Rectal smooth muscle tissue (tissue), 1 donor: ENCODE results near the gene LAX1.
"Not testable (repeated sequence)": the region's sequence is repeated elsewhere in the genome, so short reads cannot be mapped to it uniquely, and the experiment has no call there.

Source experiments
- H3K27ac ChIP-seq: one replicate; pipeline ENCODE4 v1.7.0; 2013; ENCODE audit warnings: low read depth, low read length, inconsistent platforms
- H3K27me3 ChIP-seq: one replicate; pipeline ENCODE4 v1.7.0; 2013; ENCODE audit warnings: low read length; ENCODE audit not compliant: control insufficient read depth, insufficient read depth
- H3K36me3 ChIP-seq: one replicate; pipeline ENCODE4 v1.7.0; 2013; ENCODE audit warnings: low read length; ENCODE audit not compliant: control insufficient read depth, insufficient read depth
- H3K4me1 ChIP-seq: one replicate; pipeline ENCODE4 v1.7.0; 2013; ENCODE audit warnings: low read length; ENCODE audit not compliant: control insufficient read depth, insufficient read depth
- H3K4me3 ChIP-seq: one replicate; pipeline ENCODE4 v1.7.0; 2013; ENCODE audit warnings: low read length
- H3K9ac ChIP-seq: one replicate; pipeline ENCODE4 v1.7.0; 2013; ENCODE audit warnings: low read length

The LAX1 gene

DNA sequence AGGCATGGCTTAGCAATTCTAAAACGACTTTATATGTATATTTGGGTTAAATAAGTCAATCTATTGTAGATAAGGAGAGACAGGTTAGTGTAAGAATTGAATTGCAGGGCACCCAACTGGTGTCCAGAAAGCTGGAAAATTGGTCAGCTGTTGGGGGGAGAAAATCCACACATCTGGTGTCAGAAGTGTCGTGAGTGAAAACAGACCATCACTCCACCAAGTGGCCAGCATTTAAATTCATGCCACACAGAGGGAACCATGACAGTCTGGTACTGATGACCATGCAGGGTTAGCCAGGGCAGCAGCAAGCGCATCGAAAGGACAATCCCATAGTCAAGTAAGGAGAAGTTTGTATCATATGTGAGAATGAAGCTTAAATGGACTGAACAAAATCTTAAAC is 11.7 kb downstream of the LAX1 start:
- Histone ChIP-seq H3K27me3 (no peaks in the 10 kb centered on the region), H3K9ac (no peak overlapping the region), H3K4me3 (no peak overlapping the region), H3K36me3 (no peaks in the 10 kb centered on the region), H3K4me1 (peaks cover under 1% of the 10 kb centered on the region), H3K27ac (no peak overlapping the region)

DNA sequence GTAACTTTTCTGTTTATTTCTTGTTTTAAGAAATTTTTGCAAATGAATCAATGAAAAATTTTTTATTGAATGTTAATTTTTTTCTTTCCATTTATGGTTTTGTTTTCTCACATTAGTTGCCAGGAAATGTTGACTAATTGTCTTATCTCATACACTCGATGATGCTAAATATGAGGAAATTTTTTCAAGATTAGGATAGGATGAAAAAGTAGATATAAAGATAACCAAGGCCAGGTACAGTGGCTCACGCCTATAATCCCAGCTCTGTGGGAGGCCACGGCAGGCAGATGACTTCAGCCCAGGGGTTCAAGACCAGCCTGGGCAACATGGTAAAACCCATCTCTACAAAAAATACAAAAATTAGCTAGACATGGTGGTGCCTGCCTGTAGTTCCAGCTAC is 12.6 kb downstream of the LAX1 start:
- Histone ChIP-seq H3K36me3 (no peaks in the 10 kb centered on the region), H3K27me3 (no peaks in the 10 kb centered on the region), H3K9ac (no peak overlapping the region)

DNA sequence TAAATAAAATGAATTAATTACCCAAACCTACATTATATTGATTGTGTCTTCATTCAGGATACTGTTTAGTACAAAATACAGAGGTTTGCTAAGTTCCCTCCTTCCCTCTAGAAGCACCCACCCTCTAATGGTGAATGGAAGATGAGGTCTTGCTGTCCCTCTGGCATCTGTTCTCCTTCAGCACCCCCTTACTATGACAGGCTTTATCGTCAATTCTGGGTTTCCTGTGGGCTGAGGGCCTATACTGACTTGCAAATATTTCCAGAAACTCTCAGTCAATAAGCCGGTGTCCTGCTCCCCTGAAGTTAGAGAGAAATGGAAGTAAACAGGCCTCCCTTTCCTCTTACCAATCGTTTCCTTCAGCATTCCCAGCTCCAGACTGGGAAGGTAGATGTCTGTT is 13.2 kb downstream of the LAX1 start:
- H3K4me3 ChIP-seq = no peak overlapping the region
- H3K27me3 ChIP-seq = no peaks in the 10 kb centered on the region
- H3K27ac ChIP-seq = no peak overlapping the region
- H3K4me1 ChIP-seq = no peaks in the 10 kb centered on the region
- H3K9ac ChIP-seq = no peak overlapping the region
- no peaks in the 10 kb centered on the region for H3K36me3 ChIP-seq

More for the DNA sequence above, 12.6 kb downstream of the LAX1 start:
- H3K4me3 ChIP-seq = no peak overlapping the region
- no peaks in the 10 kb centered on the region for H3K4me1 ChIP-seq
- H3K27ac ChIP-seq = no peak overlapping the region

DNA sequence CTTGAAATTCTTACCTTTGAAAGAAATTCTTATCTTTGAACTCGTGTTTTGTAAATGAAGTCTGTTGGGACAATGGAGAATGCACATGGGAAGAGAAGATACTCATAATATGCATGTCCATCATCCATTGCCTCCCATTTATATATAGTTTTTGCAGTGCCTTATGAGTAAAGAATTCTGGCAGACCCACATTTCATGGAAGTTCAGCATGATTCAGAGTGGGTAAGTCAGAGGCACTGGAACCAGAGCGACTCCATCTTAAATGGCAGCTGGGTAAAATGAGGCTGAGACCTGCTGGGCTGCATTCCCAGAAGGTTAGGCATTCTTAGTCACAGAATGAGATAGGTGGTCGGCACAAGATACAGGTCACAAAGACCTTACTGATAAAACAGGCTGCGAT is 13.8 kb downstream of the LAX1 start:
- Histone ChIP-seq H3K27ac (no peak overlapping the region), H3K9ac (no peak overlapping the region), H3K27me3 (no peaks in the 10 kb centered on the region), H3K4me1 (no peaks in the 10 kb centered on the region), H3K36me3 (no peaks in the 10 kb centered on the region), H3K4me3 (no peak overlapping the region)

DNA sequence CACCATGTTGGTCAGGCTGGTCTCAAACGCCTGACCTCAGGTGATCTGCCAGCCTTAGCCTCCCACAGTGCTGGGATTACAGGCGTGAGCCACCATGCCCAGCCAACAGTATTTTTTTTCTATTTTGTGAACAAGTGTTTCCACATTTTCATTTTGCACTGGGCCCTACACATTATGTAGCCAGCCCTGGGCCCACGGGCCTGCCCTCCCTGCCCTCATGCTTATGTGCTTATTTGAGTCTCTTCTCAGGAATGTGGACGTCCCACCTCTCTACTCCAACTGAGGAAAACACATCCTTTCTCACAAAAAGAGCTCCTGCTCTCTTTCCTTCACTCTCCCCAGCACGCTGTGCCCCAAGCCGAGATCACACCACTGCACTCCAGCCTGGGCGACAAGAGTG is 17.0 kb downstream of the LAX1 start:
- Histone ChIP-seq H3K4me3 (no peak overlapping the region), H3K27me3 (no peaks in the 10 kb centered on the region), H3K9ac (no peak overlapping the region), H3K27ac (no peak overlapping the region), H3K36me3 (no peaks in the 10 kb centered on the region), H3K4me1 (no peaks in the 10 kb centered on the region)

DNA sequence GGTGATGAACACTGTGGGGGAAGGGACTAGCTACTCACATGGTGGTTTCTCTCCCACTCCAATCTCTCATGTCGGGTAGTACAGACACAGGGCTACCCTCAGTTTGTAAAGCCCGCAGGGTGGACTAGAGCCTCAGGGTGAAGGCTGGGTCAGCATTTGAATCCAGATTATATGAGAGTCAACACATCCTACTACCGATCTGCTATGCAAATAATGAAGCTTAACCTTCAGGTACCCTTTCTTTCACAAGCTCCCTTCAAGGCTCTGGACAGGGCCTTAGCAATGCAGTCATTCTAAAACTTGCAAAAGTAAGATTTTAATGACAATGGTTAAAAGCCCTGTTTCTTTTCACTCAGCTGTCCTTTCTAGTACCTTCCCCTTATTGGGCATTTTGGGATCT is 25.0 kb downstream of the LAX1 start:
- no peak overlapping the region for H3K4me3 ChIP-seq
- H3K4me1 ChIP-seq = peaks cover 2% of the 10 kb centered on the region
- no peak overlapping the region for H3K9ac ChIP-seq
- no peaks in the 10 kb centered on the region for H3K36me3 ChIP-seq
- H3K27me3 ChIP-seq = no peaks in the 10 kb centered on the region
- H3K27ac ChIP-seq = no peak overlapping the region

DNA sequence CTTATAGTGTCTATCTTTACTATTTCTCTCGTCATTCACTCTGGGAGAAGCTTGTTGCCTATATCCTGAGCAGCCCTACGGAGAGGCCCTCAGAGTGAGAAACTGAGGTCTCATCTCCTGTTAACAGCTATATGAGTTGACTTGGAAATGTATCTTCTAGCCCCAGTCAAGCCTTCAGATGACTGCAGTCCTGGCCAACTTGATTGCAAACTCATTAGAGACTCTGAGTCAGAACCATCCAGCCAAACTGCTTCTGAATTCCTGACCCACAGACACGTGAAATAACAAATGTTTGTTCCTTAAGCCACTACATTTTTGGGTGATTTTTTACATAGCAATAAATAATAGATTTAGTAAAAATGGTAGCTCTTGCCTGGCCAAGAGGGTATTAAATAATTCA is 26.5 kb downstream of the LAX1 start:
- H3K27me3 ChIP-seq = no peaks in the 10 kb centered on the region
- H3K27ac ChIP-seq = no peak overlapping the region
- no peaks in the 10 kb centered on the region for H3K36me3 ChIP-seq
- H3K4me1 ChIP-seq = peaks cover 3% of the 10 kb centered on the region
- no peak overlapping the region for H3K9ac ChIP-seq
- H3K4me3 ChIP-seq = no peak overlapping the region

DNA sequence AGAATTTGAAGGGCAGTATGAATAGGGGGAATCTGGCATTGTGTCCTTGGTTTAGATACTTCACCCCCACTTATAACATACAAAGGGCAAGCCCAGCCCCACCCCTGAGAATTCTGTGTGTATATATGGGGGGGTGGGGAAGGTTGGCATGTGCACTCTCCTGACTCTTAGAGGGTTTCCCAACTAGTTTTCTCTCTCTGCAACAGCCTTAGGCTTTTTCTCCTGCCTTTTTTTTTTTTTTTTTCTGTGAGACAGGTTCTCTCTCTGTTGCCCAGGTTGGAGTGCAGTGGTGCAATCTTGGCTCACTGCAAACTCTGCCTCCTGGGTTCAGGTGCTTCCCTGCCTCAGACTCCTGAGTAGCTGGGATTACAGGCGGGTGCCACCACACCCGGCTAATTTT is 27.5 kb downstream of the LAX1 start:
- no peak overlapping the region for H3K4me3 ChIP-seq
- H3K9ac ChIP-seq = no peak overlapping the region
- no peaks in the 10 kb centered on the region for H3K36me3 ChIP-seq
- peaks cover 8% of the 10 kb centered on the region for H3K4me1 ChIP-seq
- H3K27me3 ChIP-seq = no peaks in the 10 kb centered on the region
- H3K27ac ChIP-seq = no peak overlapping the region

DNA sequence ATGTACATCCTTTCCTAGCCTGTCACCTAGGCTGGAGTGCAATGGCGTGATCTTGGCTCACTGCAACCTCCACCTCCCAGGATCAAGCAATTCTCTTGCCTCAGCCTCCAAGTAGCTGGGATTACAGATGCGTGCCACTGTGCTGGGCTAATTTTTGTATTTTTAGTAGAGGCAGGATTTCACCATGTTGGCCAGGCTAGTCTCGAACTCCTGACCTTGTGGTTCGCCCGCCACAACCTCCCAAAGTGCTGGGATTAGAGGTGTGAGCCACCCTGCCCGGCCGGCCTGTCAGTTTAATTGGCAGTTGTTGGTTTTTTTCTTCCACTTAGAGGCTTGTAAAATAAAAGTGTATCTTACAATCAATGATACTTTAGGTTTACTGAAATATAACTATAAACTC is 28.6 kb downstream of the LAX1 start:
- not testable (repeated sequence) for H3K27ac ChIP-seq, H3K27me3 ChIP-seq, H3K36me3 ChIP-seq, H3K4me3 ChIP-seq, H3K9ac ChIP-seq
- peaks cover 19% of the 10 kb centered on the region for H3K4me1 ChIP-seq

DNA sequence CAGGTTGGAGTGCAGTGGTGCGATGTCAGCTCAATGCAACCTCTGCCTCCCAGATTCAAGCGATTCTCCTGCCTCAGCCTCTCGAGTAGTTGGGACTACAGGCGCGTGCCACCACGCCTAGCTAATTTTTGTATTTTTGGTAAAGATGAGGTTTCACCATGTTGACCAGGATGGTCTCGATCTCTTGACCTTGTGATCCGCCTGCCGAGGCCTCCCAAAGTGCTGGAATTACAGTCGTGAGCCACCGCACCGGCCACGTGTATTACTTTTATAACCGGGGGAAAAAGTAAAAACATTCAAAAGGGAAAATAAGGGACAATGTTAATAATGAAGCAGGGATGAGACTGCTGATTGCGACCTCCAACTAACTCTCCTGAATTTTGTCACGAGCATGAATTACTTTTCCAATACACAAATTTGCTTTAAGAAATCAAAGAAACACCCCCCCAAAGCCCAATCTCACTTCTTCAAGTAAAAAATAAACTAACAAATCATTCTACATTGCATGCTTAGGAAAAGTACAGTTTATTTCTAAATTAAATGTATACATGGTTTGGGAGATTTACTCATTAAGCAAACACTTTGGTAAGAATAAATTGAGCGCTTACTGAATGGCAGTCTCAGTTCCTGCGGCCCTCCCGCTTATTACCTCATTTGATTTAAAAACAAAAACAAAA is 29.9 kb downstream of the LAX1 start:
- H3K4me3 ChIP-seq = peak overlapping the region; percentile 54
- H3K27me3 ChIP-seq = no peaks in the 10 kb centered on the region
- no peak overlapping the region for H3K9ac ChIP-seq
- peak overlapping the region; percentile 94 for H3K27ac ChIP-seq
- peaks cover 23% of the 10 kb centered on the region for H3K4me1 ChIP-seq
- peaks cover 7% of the 10 kb centered on the region for H3K36me3 ChIP-seq

DNA sequence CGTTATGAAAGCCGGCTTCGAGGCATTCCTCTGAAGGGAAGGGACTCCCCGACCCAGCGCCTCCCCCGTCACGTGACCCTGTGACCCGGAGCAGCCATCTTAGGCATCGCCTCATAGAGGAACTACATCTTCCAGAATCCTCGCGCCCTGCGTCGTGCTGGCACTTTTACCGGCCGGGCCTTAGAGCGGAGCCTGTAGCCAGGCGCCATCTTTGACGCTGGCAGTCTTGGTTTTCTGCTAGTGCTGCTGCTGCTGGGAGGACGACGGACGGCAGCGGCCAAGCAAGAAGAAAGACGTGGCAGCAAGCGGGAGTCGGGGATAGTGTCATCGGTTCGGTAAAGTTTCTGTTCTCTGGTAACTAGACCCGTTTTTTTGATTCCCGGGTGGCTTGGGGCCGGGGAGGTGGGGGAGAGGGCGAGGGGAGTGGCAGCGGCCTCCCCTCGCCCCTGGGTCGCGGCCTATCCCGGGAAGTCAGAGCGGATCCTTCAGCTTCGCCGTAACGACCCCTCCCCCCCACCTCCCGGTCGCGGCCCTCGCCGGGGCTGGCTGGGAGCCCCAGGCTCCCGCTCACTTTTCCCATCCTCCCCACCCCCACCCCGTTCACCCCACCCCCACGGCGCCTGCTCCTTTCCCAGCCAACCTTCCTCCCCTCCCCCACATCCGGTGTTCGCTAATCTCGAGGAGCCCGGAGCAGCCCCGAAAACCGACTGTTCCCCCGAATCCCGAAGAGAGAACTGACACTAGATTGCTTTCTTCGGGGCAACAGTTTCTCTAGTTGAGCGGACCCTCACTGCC is 30.7 kb downstream of the LAX1 start, which contains the start of the genes ZBED6 and ZC3H11A:
Gene ZBED6, plus strand, starts transcription at position 183 of the 795 bp plus-strand sequence. CDS start 1,900 bp downstream, outside the sequence.
Gene ZC3H11A, plus strand, starts transcription at position 183 of the 795 bp plus-strand sequence. CDS start 21,448 bp downstream, outside the sequence.
- peak within 1 kb of the TSS; percentile 96 for H3K4me3 ChIP-seq
- peaks cover 29% of the 10 kb centered on the region for H3K4me1 ChIP-seq
- H3K27ac ChIP-seq = peak within 1 kb of the TSS; percentile 94
- no peaks in the 10 kb centered on the region for H3K27me3 ChIP-seq
- peak within 1 kb of the TSS; percentile 76 for H3K9ac ChIP-seq
- H3K36me3 ChIP-seq = peaks cover 7% of the 10 kb centered on the region

DNA sequence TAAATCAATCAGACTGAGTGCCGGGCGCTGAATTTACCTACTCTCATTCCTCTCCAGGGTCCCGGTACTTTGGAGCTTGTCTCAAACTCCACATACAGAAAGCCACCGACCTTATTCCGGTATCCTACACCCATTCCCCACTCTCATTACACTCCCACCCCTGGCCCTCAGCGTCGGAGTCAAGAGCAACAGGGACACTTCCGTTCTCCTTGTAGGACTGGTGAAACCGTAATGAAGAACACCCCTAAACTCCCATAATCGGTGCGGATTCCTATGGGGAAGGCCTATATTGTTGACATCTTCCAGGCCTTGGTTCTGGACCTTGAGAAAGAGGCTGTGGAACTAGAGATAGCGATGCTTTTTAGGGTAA is 31.2 kb downstream of the LAX1 start:
- H3K9ac ChIP-seq = peak overlapping the region; percentile 76
- peaks cover 7% of the 10 kb centered on the region for H3K36me3 ChIP-seq
- H3K4me1 ChIP-seq = peaks cover 29% of the 10 kb centered on the region
- no peaks in the 10 kb centered on the region for H3K27me3 ChIP-seq
- H3K4me3 ChIP-seq = peak overlapping the region; percentile 96
- H3K27ac ChIP-seq = peak overlapping the region; percentile 94
